B cell (primary cell): ENCODE results near the gene MAP3K5. TPM values are rescaled to one million over a fixed set of nuclear protein-coding genes. Genes with fewer than 3 reads are reported as not detected.
A peak's percentile ranks its signal among the peaks of the same experiment; 100 is the strongest.

Source experiments
- ATAC-seq: fragments of 200-7000 bp; cut with Tn5 transposase; one replicate; pipeline ENCODE4 v1.10.0; 2021; ENCODE audit warnings: low read depth, mild to moderate bottlenecking, moderate number of reproducible peaks, moderate library complexity
- CTCF ChIA-PET: fragments of 350-600 bp; sonication (Branson Sonifier 250); formaldehyde crosslinking; loops from one replicate; lab custom pipeline; 2021; ENCODE audit warnings: antibody characterized with exemption, inconsistent platforms; lab: Charles Lee
- POLR2A ChIA-PET: fragments of 350-600 bp; sonication (Branson Sonifier 250); formaldehyde crosslinking; loops from one replicate; lab custom pipeline; 2021; ENCODE audit warnings: antibody characterized with exemption; lab: Charles Lee
- DNase-seq: peaks from one replicate; pipeline ENCODE4 v3.0.0; 2013
- H2AFZ ChIP-seq: 2 replicates; pipeline ENCODE4 v1.6.1; 2012; ENCODE audit warnings: mild to moderate bottlenecking, low read depth, low read length; ENCODE audit not compliant: insufficient read depth, poor library complexity, severe bottlenecking
- H3K27ac ChIP-seq, 2 donors: 1 replicate in 1 of 2; 2 replicates in 1 of 2; pipeline ENCODE4 v1.5.1; 2012 to 2013; ENCODE audit warnings: low read length in 2 of 2, mild to moderate bottlenecking in 2 of 2, moderate library complexity in 1 of 2
- H3K27me3 ChIP-seq, 4 experiments: fragments of 200-600 bp in 1 of 4; sonication (generic) in 1 of 4; replicated peaks in 1 of 4; 1 replicate in 2 of 4; 2 replicates in 2 of 4; pipeline versions ENCODE4 v1.6.1 to v1.7.0; 2013 to 2016; ENCODE audit warnings: low read length in 3 of 4, mild to moderate bottlenecking in 2 of 4, mixed read lengths in 1 of 4, moderate library complexity in 1 of 4; ENCODE audit not compliant: insufficient read depth in 4 of 4, control insufficient read depth in 3 of 4; ENCODE audit errors: control extremely low read depth in 1 of 4
- H3K36me3 ChIP-seq, 2 experiments: replicated peaks in 1 of 2; 1 replicate in 1 of 2; 2 replicates in 1 of 2; pipeline versions ENCODE4 v1.6.1 to v1.7.1; 2013; ENCODE audit warnings: low read length in 1 of 2; ENCODE audit not compliant: insufficient read depth in 2 of 2, control insufficient read depth in 1 of 2; ENCODE audit errors: control extremely low read depth in 1 of 2, extremely low read depth in 1 of 2
- H3K4me1 ChIP-seq, 2 donors: fragments of 200-600 bp in 1 of 2; sonication (generic) in 1 of 2; 1 replicate in 1 of 2; 2 replicates in 1 of 2; pipeline versions ENCODE4 v1.5.1 to v1.6.1; 2013 to 2017; ENCODE audit warnings: low read length in 2 of 2; ENCODE audit not compliant: control insufficient read depth in 2 of 2, insufficient read depth in 2 of 2
- H3K4me2 ChIP-seq: replicated peaks from 2 replicates; pipeline ENCODE3; 2012; ENCODE audit warnings: mild to moderate bottlenecking, low read depth, low read length; ENCODE audit not compliant: poor library complexity, severe bottlenecking
- H3K4me3 ChIP-seq, 5 experiments: fragments of 200-600 bp in 1 of 5; sonication (generic) in 1 of 5; 1 replicate in 3 of 5; 2 replicates in 2 of 5; pipeline versions ENCODE4 v1.5.1 to v1.7.0; 2011 to 2016; ENCODE audit warnings: low read length in 4 of 5, mild to moderate bottlenecking in 4 of 5, low read depth in 2 of 5, control low read depth in 1 of 5, moderate library complexity in 1 of 5; ENCODE audit not compliant: insufficient read depth in 1 of 5; ENCODE audit errors: control extremely low read depth in 1 of 5, extremely low read depth in 1 of 5
- H3K79me2 ChIP-seq: fragments of 200-600 bp; sonication (generic); one replicate; pipeline ENCODE4 v1.6.0; 2016; ENCODE audit warnings: low read length; ENCODE audit not compliant: control insufficient read depth, insufficient read depth
- H3K9ac ChIP-seq: fragments of 200-600 bp; sonication (generic); 2 replicates; pipeline ENCODE4 v1.6.1; 2017; ENCODE audit warnings: mild to moderate bottlenecking, low read length, moderate library complexity
- H3K9me3 ChIP-seq, 3 donors: one replicate each; pipeline versions ENCODE4 v1.6.1 to v1.7.1; 2013; ENCODE audit warnings: low read length in 2 of 3; ENCODE audit not compliant: control insufficient read depth in 2 of 3, insufficient read depth in 1 of 3; ENCODE audit errors: control extremely low read depth in 1 of 3
- H4K20me1 ChIP-seq: 2 replicates; pipeline ENCODE4 v1.6.0; 2012; ENCODE audit warnings: mild to moderate bottlenecking, low read length; ENCODE audit not compliant: insufficient read depth, control insufficient read depth, poor library complexity, severe bottlenecking
- H3K27ac Mint-ChIP-seq: one replicate; pipeline ENCODE4 v1.8.0; 2021; ENCODE audit warnings: mixed read lengths
- H3K27me3 Mint-ChIP-seq: one replicate; pipeline ENCODE4 v1.8.0; 2021; ENCODE audit warnings: mixed read lengths
- H3K4me1 Mint-ChIP-seq: one replicate; pipeline ENCODE4 v1.8.0; 2021; ENCODE audit warnings: mixed read lengths
- H3K4me3 Mint-ChIP-seq: one replicate; pipeline ENCODE4 v1.8.0; 2021; ENCODE audit warnings: mixed read lengths
- H3K9me3 Mint-ChIP-seq: one replicate; pipeline ENCODE4 v1.8.0; 2022; ENCODE audit warnings: mixed read lengths; ENCODE audit not compliant: insufficient read depth
- CTCF ChIP-seq: fragments of 200-600 bp; IDR thresholded peaks from one replicate; pipeline ENCODE4 v1.8.0; 2022; ENCODE audit warnings: antibody characterized with exemption, mild to moderate bottlenecking
- EZH2 ChIP-seq: IDR thresholded peaks from 2 replicates; pipeline ENCODE4 v1.6.1; 2012; ENCODE audit warnings: borderline replicate concordance, low read depth, mild to moderate bottlenecking, moderate library complexity, low read length; ENCODE audit not compliant: insufficient read depth, poor library complexity, severe bottlenecking
- WGBS: methylation state at CpG from one replicate; pipeline ENCODE4 v1.1.5; 2013; ENCODE audit warnings: missing lambda C conversion rate; ENCODE audit not compliant: insufficient coverage; 5-methylcytosine and 5-hydroxymethylcytosine counted together
- intact Hi-C: fragments of 100-400 bp; cut with micrococcal nuclease; formaldehyde crosslinking; loops from one replicate; pipeline ENCODE4 v1.10.0; 2022
- polyA plus RNA-seq: library from polyadenylated mRNA; depleted of rRNA; stranded (reverse); fragments of >200 nt; gene quantifications from 2 replicates; pipeline ENCODE4 v1.2.3, GENCODE V29; 2012
- total RNA-seq, 2 donors: library from RNA; stranded (reverse); fragments of 120-200 nt in 1 of 2; gene quantifications; 1 replicate in 1 of 2; 2 replicates in 1 of 2; pipeline versions ENCODE4 v1.2.3 to v1.2.4, GENCODE V29; 2013 to 2022

The MAP3K5 gene
- total and polyA plus RNA-seq, 2 donors (not counting 1 experiment from before 2014, with no cell fraction given), result 5.7 to 34.1 TPM

DNA sequence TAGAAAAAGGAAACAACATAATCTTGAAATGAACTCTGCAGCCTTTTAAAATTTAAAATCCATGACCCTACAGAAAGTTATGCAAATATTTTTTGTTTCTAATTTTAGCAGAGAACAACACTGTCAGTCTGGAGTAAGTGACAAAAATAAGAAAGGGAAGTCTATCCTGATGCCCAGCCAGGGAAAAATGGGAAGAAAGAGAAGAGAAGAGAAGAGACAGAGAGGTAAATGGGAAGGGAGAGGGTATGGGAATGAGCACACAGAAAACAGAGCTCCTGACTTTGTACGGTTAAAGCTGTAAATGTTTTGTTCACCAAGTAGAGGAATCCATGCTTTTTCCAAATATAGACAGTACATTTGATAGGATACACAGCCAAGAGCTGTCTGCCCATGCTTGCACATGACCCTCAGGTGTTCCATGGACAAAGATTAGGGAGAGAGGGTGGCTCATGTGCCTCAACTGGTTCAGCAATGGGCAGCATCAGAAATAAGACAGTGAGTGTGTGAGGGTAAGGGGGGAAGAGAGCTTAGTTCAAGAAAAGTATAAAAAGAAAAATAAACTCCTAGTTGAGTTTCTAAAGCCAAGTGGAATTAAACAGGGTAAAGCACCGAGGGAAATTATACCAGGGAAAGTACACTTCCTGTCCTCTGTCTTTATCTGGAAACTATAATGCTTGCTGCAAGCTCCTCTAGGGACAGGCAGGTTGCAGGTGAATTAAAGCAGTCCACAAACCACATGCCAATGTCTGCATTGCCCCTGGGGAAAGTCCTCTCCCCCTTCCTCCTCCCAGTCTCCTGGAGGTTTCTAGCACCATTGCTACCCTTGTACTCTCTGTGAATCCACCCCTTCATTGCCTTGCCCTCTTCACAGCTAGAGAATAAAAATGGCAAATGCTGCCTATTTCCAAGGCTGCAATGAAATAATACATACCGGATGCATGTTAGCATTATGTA, 30.0 kb downstream of the MAP3K5 start:
- TF ChIP-seq EZH2 (no peak), CTCF (no peak)
- Histone ChIP-seq H3K27ac (peak overlapping the region; percentile 84 to 91), H3K4me2 (peak overlapping the region; percentile 71), H4K20me1 (no peaks in the 10 kb centered on the region), H3K27me3 (no peaks in the 10 kb centered on the region), H3K4me3 (peak overlapping the region in 3 of 5 experiments; percentile 3 to 53 (median 19)), H2AFZ (peak overlapping the region; percentile 53), H3K79me2 (peaks cover 68% of the 10 kb centered on the region), H3K9me3 (peaks cover 0 to 3% (median 0%) of the 10 kb centered on the region in 3 donors), H3K4me1 (peaks cover 67 to 68% of the 10 kb centered on the region in 2 donors), H3K36me3 (no peaks in the 10 kb centered on the region), H3K9ac (peak overlapping the region; percentile 40)
- peak overlapping the region; percentile 85 for H3K27ac Mint-ChIP-seq
- no peaks in the 10 kb centered on the region for H3K27me3 Mint-ChIP-seq
- WGBS, result 0% methylated on average over 1 of the region's 3 CpGs
- peaks cover 64% of the 10 kb centered on the region for H3K4me1 Mint-ChIP-seq
- ATAC-seq, result no peak
- ChIA-PET CTCF (interaction anchor here (0.8 to 6.9 kb wide), 8 partner anchors 17 to 118 kb away, joined by 3 to 128 read pairs (median 4); partner anchors contain the start of gene MAP3K5), POLR2A (interaction anchor here (0.6 to 3.1 kb wide), 4 partner anchors 10 to 60 kb away, joined by 3 to 21 read pairs (median 4); partner anchors contain the start of genes MAP3K5 and PEX7)
- no peak for DNase-seq
- peak overlapping the region; percentile 74 for H3K4me3 Mint-ChIP-seq
- intact Hi-C loops, result loop anchor here (5.0 kb wide), 1 partner anchor 45 kb away; no protein-coding TSS in a partner anchor
- no peaks in the 10 kb centered on the region for H3K9me3 Mint-ChIP-seq
